HuH-7.5 (cell line): ENCODE measurements around the gene LIPE.

Experiments
- DNase-seq: peaks from one replicate; pipeline ENCODE4 v3.0.0; 2011; ENCODE audit warnings: low spot score

LIPE gene

GRCh38 chr19:42378225-42379215 is 48.7 kb downstream of the LIPE start:
- DNase-seq = no peak

- DNase-seq = no peak
Observed at GRCh38 chr19:42376177-42376555, 51.0 kb downstream of the LIPE start.

GRCh38 chr19:42375415-42376176 is 51.6 kb downstream of the LIPE start:
- no peak for DNase-seq

GRCh38 chr19:42374826-42375376 is 52.3 kb downstream of the LIPE start:
- DNase-seq = no peak

DNA sequence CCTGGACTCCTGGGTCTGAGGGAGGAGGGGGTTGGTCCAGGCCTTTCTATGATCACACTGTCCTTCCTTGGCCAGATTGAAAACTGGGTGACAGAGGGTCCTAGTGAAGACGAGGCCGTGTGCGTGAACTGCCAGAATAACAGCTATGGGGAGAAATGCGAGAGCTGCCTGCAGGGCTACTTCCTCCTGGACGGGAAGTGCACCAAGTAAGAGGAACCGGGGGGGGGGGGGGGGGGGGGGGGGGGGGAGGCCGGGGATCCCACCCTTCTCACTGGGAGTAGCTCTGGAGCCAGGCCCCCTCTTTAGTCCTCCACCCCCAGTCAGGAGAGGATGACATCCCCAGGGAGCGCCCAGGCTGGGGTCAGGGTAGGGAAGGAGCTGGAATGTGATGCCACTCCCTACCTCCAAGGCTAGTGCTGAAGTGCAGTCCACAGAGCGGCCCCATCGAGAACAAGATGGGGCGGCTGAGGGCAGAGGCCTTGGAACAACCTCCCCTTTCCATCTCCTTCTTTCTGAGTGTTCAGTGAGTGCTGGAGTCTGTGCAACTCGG is 56.5 kb downstream of the LIPE start:
- DNase-seq = no peak

GRCh38 chr19:42370068-42370520 is 57.1 kb downstream of the LIPE start:
- DNase-seq = no peak

- DNase-seq = no peak
Observed at GRCh38 chr19:42369433-42370067, 57.6 kb downstream of the LIPE start.

- DNase-seq = no peak
Observed at GRCh38 chr19:42368765-42369164, 58.4 kb downstream of the LIPE start.

GRCh38 chr19:42368360-42368759 is 58.8 kb downstream of the LIPE start:
- DNase-seq = no peak

GRCh38 chr19:42367929-42368328 is 59.3 kb downstream of the LIPE start:
- DNase-seq = no peak

GRCh38 chr19:42366673-42367072 is 60.5 kb downstream of the LIPE start:
- DNase-seq = no peak

DNA sequence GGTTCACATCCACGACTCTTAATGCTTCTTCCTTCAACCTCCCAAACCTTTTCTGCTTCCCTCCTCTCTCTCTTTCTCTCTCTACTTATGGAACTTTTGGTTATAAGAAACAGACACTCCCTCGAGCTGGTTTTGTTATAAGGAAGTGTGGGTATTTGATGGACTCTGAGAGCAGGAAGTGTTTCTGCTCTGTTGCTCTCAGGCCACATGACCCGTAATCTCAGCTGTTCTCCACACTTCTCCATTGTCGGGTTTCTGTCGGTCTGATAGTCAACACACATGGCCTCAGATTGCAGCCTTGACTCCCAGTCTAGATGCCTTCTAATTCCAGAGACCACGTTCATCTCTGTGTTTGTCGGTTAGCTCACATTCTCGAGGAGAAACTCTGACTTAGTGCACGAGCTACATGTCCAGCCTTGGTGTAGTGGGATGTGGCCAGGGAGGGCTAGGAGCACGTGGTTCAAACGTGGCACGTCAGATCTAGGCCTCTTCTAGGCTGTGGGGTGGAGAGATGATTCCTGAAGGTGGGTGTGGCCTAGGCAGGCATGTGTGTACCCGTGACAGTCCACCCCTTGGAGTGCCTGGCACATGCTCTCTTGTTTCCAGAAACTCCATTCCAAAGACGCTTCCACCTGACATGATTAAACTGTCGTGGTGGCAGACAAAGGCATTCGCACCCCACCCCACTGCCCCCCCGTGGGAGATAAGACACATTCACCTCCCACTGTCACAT is 63.4 kb downstream of the LIPE start:
- no peak for DNase-seq

- DNase-seq = no peak
Observed at GRCh38 chr19:42362891-42363440, 64.2 kb downstream of the LIPE start.

- DNase-seq = no peak
Observed at GRCh38 chr19:42362342-42362741, 64.8 kb downstream of the LIPE start.

- no peak for DNase-seq
Observed at GRCh38 chr19:42361545-42361910, 65.7 kb downstream of the LIPE start.

GRCh38 chr19:42360787-42361544 is 66.2 kb downstream of the LIPE start:
- no peak for DNase-seq

- DNase-seq = no peak
Observed at GRCh38 chr19:42357290-42357689, 69.9 kb downstream of the LIPE start.

- no peak for DNase-seq
Observed at GRCh38 chr19:42356686-42357085, 70.5 kb downstream of the LIPE start.

- DNase-seq = no peak
Observed at GRCh38 chr19:42355896-42356295, 71.3 kb downstream of the LIPE start.

- no peak for DNase-seq
Observed at GRCh38 chr19:42353341-42354015, 73.7 kb downstream of the LIPE start.
